Suppressor macrophage treated with lipopolysaccharide for 4 hours (primary cell): ENCODE results near the gene ENC1.

ENCODE experiments used
- DNase-seq: peaks from one replicate; pipeline ENCODE4 v3.0.0-alpha.2; 2020

The ENC1 gene

DNA sequence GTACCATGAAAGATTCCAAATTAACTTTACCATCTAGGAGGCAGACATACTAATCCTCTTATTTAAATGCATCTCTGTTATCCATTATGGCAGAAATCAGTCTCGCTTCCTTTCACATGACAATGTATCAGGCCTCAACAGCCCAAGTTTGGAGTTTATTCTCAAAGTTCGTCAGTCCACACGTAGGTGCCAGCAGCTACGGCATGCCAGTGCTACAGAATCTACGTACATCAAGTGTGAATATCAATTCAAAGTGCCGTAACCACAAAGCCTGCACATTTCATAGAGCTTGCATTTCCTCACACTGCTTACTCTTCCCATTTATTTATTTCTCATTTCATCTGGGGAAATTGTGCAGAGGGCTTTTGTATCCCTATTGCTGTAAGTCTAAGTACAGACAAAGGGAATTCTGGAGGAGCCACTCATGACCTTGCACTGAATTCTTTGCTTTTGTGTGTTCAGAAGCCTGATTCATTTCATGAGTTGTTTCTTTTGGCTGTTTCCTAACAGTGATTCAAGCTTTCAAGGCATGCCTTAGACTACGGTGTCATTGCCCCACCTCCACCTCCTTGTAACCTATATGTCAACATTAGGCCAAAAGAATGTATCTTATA, 10.0 kb downstream of the ENC1 start:
- DNase-seq, result peak; percentile 20

DNA sequence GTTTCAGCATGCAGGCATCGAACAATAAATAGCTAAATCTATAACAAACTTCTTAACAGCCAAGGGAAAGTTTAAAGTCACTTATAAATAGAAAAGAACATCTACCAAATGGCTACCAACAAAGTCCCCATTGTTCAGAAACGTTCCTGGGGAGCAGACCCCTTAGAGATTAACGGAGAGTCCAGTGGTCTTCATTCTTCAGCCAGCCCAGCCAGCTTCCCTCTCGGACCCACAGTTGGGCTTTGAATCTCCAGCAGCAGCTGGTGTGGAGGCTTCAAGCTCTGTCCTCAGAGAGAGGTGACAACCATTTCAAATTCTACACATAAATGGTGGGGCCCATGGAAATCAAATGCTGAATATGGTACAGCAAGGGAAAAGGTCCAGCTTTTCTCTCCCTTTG, 11.2 kb downstream of the ENC1 start:
- no peak for DNase-seq

DNA sequence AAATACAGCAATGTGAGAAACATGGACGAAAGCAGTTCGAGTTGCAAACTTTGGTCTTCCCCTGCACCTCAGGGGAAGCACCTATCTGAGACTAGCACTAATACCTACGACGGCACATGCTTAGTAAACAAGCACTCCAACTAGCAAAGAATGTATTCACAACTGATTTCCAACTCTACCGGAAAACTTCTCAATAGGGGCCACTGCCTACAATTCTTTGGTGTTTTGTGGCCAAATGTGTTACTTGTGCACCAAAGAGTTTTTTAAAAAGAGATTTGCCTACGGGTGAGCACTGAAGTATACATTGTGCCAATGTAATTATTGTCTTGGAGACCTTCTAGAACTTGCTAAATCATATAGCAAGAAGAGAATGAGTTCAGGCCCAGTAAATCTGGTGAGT, 12.2 kb downstream of the ENC1 start:
- DNase-seq, result no peak

DNA sequence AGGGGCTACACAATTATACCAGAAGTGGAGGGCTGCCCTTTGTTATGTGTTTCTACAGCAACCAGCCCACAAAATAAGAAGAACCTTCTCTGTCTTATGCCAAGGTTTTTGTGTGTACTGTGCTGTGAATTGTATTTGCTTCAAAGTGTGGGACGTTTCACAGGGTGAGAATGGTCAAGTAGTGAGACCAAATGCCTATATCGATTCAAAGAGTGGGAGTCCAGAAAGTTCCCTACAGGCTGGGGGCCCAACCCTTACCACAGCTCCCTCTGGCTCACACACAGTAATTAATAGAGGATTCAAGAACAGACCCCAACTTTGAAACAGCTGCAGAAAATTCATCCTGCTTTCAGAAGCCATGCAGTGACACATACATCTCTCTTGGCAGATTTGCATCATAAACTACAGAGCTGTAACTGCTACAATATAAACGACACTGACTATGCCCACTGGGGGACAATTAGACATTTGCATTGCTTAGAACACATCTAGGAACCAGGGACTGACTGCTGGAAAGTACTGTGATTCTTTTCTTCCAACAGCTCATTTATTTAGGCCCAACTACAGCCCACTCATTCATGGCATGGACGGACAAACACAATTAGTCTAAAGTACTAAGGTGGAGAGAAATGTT, 12.8 kb downstream of the ENC1 start:
- no peak for DNase-seq

DNA sequence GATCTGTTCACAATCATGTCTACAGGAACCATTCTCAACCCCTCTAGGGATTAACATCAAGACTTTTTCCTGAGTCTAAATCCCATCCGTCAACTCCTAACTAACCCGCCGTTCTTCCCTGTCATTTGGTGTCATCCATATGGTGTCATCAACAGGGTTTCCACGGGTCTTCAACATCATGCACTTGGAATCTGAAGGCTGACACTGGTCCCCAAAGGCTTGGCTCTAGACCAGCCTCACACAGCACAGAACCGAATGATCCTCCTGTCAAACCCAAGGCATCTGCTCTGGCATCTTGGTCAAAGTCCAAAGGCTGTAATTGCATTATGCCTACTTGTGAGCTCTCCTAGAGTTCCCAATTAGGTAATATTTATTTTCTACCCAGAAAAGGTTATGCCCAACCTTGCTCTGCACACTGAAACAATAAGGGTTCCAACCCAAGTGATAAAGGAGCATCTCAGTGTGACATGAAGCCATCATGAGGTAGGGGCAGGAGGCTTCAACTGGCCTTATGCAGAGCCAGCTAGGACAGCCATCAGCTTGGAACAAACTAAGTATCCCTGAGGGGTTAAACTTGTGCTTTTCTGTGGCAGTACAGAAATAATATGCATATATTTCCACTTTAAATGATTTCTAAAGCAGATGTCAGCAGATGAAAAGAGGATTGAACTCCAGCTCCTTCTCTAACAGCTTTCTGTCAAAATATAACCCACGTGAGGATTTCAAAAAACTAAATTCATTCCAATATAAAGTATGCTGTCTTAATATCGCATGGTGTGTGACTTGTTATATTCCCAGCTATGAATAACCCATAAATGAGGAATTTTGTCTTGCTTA, 13.9 kb downstream of the ENC1 start:
- DNase-seq, result no peak

- DNase-seq, result no peak
Measured at GRCh38 chr5:74625742-74626241, 14.7 kb downstream of the ENC1 start.

DNA sequence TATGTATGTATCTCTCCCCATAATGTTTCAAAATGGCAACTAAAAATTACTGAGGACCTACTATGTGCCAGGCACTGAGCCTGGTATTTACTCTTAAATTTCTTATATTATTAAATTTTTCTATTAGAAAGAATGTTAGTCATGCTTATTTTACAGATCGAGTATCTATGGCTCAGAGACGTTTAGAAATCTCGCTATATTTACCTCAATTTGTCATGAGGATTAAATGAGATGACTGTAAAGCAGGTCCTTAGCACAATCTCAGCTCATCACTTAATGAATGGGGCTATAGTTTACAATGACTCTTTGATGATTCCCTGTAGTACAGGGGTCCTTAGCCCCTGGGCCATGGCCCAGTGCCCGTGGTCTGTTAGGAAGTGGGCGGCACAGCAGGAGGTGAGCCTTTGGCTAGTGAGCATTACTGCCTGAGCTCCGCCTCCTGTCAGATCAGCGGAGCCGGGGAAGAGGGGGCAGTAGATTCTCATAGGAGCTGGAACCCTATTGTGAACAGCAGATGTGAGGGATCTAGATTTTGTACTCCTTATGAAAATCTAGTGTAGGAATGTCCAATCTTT, 15.5 kb downstream of the ENC1 start:
- DNase-seq, result no peak

DNA sequence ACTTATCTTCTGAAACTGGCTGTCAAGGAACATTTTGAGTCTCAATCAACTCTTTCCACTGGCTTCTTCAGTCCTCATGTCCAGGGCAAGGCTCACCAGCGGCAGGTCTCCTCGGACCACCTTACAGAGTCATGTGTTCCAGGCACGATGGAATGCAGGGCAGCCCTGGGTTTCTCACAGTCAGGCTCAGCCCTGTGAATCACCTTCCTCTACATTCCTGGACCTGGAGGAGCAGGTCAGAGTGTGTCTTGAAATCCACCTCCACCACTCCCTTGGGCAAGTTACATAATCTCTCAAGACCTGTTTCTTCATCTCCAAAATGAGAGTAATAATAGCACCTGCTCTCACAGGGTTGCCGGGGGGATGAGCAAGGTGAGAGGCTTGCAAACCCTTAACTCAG, 16.0 kb downstream of the ENC1 start:
- no peak for DNase-seq

DNA sequence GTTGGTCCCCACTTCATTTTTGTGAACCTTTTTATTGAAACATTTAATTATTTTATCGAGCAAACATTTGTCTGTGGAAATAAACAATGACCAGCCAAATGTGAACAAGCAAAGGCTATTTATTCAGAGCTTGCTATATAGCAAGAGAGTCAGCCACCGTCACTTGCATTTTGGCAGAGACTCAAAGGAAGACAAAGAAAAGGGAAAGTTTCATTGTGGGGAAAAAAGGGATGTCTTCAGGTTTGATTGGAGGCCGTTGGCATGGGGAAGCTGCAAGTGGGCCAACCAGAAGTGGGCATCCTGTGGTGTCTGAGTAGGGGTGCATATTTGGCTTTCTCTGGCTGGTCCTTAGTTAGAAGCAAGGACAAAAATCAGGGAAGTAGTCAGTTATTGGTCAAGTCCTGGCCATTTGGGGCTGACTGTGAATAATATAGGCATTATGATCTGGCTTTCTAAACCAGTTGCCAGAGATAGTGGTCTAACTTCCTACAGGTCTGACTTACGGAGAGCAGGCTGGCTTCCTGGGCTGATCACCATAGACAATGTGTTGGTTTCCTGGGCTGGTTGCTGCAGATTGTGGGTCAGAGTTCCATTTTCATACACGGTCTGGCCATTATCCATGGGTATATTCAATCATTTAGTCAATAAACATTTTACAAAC, 16.6 kb downstream of the ENC1 start:
- no peak for DNase-seq

- no peak for DNase-seq
Measured at GRCh38 chr5:74623006-74623611, 17.4 kb downstream of the ENC1 start.

DNA sequence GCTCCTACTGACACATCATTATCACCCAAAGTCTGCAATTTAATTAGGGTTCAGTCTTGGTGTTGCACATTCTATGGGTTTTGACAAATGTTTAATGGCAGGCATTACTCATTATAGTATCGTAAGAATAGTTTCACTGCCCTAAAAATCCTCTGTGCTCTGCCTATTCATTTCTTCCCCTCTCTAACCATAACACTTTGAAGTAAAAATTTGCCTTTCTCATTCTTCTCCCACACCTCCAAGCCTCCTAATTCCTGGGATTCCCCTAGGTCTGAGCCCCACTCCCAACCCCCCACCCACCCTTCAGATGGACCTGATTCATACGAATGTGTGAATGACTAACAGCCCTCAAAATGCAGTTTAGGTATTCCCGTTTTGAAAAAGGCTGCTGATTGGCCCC, 18.4 kb downstream of the ENC1 start:
- peak; percentile 27 for DNase-seq

- DNase-seq, result no peak
Measured at GRCh38 chr5:74621492-74621891, 19.0 kb downstream of the ENC1 start.

- no peak for DNase-seq
Measured at GRCh38 chr5:74619308-74619707, 21.2 kb downstream of the ENC1 start.

DNA sequence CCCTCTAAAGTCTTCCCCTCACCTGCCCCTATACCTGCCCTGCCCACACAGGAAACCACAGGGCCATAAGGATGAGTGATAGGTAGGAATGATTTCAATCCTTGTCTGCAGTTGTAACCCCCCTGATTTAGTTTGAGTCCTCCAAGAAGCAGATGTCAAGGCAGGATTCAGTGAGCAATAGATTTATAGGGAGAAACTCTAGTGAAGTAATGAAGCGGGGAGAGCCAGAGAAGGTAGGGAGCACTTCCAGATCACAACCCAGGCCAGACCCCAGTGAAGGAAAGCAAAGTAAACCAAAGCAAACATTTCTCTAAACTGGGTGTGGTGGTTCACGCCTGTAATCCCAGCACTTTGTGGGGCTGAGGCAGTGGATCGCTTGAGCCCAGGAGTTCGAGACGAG, 22.4 kb downstream of the ENC1 start:
- DNase-seq, result no peak

- DNase-seq, result no peak
Measured at GRCh38 chr5:74617202-74617601, 23.3 kb downstream of the ENC1 start.

GRCh38 chr5:74616236-74617146, 24.0 kb downstream of the ENC1 start:
- no peak for DNase-seq

DNA sequence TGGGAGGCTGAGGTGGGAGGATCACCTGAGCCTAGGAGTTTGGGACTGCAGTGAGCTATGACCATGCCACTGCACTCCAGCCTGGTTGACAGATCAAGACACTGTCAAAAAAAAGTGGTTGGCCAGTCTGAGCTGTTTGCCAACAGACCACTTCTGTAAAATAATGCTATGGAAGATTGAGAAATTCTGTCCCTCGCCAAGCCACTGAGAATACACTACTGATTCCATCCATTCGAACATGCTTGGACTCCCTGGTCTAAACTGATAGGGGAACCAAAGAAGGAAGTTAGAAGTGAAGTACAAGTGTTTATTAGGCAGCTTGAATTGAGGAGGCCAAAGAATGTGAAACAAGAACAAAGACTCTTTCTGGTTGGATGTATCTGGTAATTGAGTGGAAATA, 27.2 kb downstream of the ENC1 start:
- DNase-seq, result peak; percentile 59

DNA sequence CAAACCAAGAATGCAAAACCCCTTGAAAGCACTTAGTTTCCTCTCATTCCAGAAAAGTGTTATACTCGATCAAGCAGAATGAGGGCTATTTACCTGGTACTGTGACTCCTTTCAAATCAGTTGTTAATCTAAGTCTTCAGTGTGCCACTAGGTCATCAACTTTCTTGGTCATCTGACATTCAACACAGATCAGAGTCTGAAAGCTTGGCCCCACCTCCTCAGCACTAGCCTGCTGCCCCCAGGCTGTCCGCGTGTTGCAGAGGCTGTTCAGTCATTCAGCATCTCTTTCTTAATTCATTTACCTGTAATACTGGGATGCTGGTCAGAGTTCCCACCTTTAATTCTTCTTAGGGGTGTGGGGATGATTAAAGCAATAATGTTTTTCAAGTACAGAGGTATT, 28.5 kb downstream of the ENC1 start:
- no peak for DNase-seq

GRCh38 chr5:74608736-74609601, 31.6 kb downstream of the ENC1 start:
- no peak for DNase-seq

DNA sequence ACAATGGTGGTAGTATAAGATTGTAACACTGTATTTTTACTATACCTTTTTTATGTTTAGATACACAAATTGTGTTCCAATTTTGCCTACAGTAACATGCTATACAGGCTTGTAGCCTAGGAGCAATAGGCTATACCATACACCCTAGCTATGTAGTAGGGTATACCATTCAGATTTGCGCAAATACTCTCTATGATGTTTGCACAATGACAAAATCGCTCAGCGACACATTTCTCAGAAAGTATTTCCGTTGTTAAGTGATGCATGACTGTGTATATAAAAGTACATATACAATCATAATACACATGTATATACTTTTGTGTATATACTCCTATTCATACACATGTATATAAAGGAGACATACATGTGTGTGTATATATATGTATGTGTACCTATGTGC, 34.8 kb downstream of the ENC1 start:
- DNase-seq, result no peak

DNA sequence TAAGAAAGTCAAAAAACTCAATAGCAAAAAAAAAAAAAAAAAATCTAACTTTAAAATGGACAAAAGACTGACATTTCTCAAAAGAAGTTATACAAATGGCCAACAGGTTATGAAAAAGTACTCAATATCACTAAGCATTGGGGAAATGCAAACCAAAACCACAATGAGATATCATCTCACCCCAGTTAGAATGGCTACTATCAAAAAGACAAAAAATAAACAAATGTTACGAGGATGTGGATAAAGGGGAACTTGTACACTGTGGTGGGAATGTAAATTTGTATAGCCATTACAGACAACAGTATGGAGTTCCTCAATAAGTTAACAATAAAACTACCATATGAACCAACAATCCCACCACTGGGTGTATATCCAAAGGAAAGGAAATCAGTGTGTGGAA, 37.2 kb downstream of the ENC1 start:
- no peak for DNase-seq
